Glutamatergic neuron (in vitro differentiated cells): Measurements from ENCODE around the gene PCSK4. TPM values are rescaled to one million over a fixed set of nuclear protein-coding genes. Genes with fewer than 3 reads are reported as not detected.

Experiments
- DNase-seq: peaks from one replicate; pipeline ENCODE4 v3.0.0; 2022
- H3K27ac Mint-ChIP-seq: one replicate; pipeline ENCODE4 v1.8.0; 2020; ENCODE audit warnings: mild to moderate bottlenecking, mixed read lengths, inconsistent platforms; ENCODE audit not compliant: unreplicated experiment
- H3K27me3 Mint-ChIP-seq: one replicate; pipeline ENCODE4 v1.8.0; 2020; ENCODE audit warnings: mild to moderate bottlenecking, moderate library complexity, mixed read lengths, inconsistent platforms; ENCODE audit not compliant: unreplicated experiment
- H3K36me3 Mint-ChIP-seq: one replicate; pipeline ENCODE4 v1.8.0; 2020; ENCODE audit warnings: mild to moderate bottlenecking, mixed read lengths, inconsistent platforms; ENCODE audit not compliant: unreplicated experiment
- H3K4me1 Mint-ChIP-seq: one replicate; pipeline ENCODE4 v1.8.0; 2020; ENCODE audit warnings: mild to moderate bottlenecking, low read depth, mixed read lengths, inconsistent platforms; ENCODE audit not compliant: unreplicated experiment
- H3K4me3 Mint-ChIP-seq: one replicate; pipeline ENCODE4 v1.8.0; 2020; ENCODE audit warnings: mild to moderate bottlenecking, mixed read lengths, inconsistent platforms; ENCODE audit not compliant: unreplicated experiment
- H3K9me3 Mint-ChIP-seq: one replicate; pipeline ENCODE4 v1.8.0; 2020; ENCODE audit warnings: mild to moderate bottlenecking, moderate library complexity, mixed read lengths, inconsistent platforms; ENCODE audit not compliant: unreplicated experiment
- total RNA-seq: library from RNA; stranded (reverse); fragmentation: NEBNext Ultra II Directional; extraction: Animal tissue kit (Norgen Biotek cat#: 25700); gene quantifications from one replicate; pipeline ENCODE4 v1.2.1, GENCODE V29; 2021; ENCODE audit not compliant: unreplicated experiment
- TF ChIP-seq, protein P1 (sequence below): fragments of 200-600 bp; sonication (generic); IDR thresholded peaks from one replicate; pipeline ENCODE4 v1.5.0; 2021; ENCODE audit not compliant: partially characterized antibody, unreplicated experiment

PCSK4 gene
- total RNA-seq, 1 donor from 2014 or later, result 21.2 TPM

DNA sequence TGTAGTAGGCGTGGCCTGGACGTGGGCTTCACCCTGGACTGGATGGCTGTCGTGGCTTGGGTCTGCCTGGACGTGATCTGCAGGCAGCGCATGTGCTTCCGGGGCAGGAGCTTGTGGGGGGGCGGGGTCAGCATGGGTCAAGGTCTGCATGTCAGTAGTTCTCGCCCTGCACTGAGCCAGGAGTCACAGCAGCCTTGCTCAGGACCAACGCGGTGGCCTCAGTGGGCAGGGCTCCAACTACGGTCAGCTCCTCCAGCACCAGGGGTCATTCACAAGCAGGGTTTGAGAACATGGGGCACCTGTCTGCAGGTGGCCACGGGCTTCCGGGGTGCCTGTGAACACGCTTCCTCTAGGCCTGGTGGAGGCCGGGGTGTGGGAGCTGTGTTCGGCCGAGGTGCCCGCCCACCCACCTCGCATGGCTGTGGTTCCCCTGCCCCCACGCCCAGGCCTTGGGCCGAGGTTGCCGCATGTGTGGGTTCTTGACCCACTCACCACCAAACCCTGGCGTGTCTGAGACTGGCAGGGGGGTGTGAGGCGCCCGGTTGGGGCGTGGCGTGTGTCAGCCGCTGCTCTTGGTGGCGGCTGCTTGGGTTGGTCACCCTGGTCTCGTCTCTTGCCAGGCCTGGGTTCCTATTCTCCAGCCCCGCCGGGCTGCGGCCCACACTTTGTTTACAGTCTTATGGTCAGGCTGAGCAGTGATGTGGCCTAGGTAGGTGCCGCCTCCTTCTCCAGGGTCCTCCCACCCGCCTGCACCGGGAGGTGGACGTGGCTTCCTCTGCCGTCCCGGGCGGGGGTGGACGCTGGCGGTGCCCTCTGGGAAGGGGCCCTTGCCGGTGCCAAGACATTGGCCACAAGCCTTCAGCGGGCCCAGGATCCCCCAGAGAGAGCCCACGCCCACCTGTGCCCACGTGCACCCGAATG, 56.8 kb downstream of the PCSK4 start:
- Mint-ChIP-seq H3K9me3 (peaks cover 8% of the 10 kb centered on the region), H3K4me3 (no peak overlapping the region), H3K36me3 (no peaks in the 10 kb centered on the region), H3K27ac (no peak overlapping the region), H3K27me3 (peaks cover 2% of the 10 kb centered on the region), H3K4me1 (peaks cover 3% of the 10 kb centered on the region)
- TF ChIP-seq, protein P1, sequence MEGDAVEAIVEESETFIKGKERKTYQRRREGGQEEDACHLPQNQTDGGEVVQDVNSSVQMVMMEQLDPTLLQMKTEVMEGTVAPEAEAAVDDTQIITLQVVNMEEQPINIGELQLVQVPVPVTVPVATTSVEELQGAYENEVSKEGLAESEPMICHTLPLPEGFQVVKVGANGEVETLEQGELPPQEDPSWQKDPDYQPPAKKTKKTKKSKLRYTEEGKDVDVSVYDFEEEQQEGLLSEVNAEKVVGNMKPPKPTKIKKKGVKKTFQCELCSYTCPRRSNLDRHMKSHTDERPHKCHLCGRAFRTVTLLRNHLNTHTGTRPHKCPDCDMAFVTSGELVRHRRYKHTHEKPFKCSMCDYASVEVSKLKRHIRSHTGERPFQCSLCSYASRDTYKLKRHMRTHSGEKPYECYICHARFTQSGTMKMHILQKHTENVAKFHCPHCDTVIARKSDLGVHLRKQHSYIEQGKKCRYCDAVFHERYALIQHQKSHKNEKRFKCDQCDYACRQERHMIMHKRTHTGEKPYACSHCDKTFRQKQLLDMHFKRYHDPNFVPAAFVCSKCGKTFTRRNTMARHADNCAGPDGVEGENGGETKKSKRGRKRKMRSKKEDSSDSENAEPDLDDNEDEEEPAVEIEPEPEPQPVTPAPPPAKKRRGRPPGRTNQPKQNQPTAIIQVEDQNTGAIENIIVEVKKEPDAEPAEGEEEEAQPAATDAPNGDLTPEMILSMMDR, result no peak
- DNase-seq, result no peak

DNA sequence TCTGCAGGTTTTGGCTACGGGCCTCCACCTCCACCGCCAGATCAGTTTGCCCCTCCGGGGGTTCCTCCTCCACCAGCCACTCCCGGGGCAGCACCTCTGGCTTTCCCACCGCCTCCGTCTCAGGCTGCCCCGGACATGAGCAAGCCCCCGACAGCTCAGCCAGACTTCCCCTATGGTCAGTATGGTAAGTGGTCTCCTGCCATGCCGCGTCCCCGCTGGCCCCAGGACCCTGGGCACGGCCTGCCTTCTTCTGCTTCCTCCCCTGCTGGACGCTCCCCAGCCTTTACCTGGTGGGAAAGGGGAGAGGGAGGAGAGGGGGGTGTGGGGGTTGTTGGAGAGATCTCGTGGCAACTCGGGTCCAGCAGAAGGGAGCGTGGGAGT, 57.7 kb downstream of the PCSK4 start:
- peaks cover 10% of the 10 kb centered on the region for H3K4me1 Mint-ChIP-seq
- peaks cover 2% of the 10 kb centered on the region for H3K27me3 Mint-ChIP-seq
- no peak overlapping the region for H3K27ac Mint-ChIP-seq
- no peak overlapping the region for H3K4me3 Mint-ChIP-seq
- H3K9me3 Mint-ChIP-seq, result peaks cover 2% of the 10 kb centered on the region
- DNase-seq, result no peak
- TF ChIP-seq, protein P1, result no peak
- H3K36me3 Mint-ChIP-seq, result no peaks in the 10 kb centered on the region

DNA sequence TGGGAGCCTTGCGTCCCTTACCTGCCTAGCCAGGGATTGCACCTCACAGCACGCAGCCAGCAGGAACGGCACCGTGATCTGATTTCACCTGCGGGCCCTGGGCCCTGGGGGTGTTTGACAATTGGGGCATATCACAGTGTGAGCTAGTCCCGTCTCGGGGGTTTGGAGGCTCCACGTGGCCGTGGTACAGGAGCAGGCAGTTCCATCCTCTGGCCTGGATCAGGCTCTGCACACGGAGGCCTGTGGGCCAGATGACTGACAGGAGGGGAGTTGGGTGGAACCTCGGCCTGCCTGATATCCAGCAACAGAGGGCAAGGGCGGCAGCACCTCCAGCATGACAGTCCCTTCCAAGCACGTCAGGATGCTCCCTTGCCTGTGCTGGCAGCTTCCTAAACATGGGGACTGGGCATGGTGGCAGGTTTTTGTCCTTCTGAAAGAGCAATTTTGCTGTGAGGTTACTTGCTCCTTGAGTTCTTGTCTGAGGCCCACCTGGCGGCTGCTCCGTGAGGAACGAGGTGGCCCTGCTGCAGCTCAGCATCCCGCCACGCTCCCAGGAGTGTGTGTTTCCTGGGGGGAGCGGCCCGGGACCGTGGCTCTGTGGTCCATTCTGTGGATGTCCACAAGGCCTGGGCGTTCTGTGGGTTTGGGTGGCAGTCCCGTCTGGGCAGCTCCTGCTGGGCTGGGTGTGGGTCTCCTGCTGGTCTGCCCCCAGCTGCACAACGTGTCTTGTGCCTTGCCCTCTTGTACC, 58.2 kb downstream of the PCSK4 start:
- TF ChIP-seq, protein P1, result no peak
- H3K4me1 Mint-ChIP-seq, result peaks cover 13% of the 10 kb centered on the region
- no peaks in the 10 kb centered on the region for H3K36me3 Mint-ChIP-seq
- no peak for DNase-seq
- no peak overlapping the region for H3K4me3 Mint-ChIP-seq
- H3K27ac Mint-ChIP-seq, result peak overlapping the region; percentile 22
- H3K27me3 Mint-ChIP-seq, result peaks cover 3% of the 10 kb centered on the region
- H3K9me3 Mint-ChIP-seq, result peaks cover 2% of the 10 kb centered on the region

Other genes with a start within 250 kb of the PCSK4 start
- gene ATP5F1D, start 248.6 kb downstream of the PCSK4 start, total RNA-seq, result 129 TPM
- gene MIDN, start 241.8 kb downstream of the PCSK4 start, total RNA-seq, result 325 TPM
- gene CIRBP, start 221.0 kb downstream of the PCSK4 start, total RNA-seq, result 341 TPM
- gene FAM174C, start 214.8 kb downstream of the PCSK4 start, total RNA-seq, result 17.3 TPM
- 61.4 TPM for gene EFNA2, start 204.5 kb downstream of the PCSK4 start, total RNA-seq
- 123 TPM for gene NDUFS7, start 106.4 kb downstream of the PCSK4 start, total RNA-seq
- gene GAMT, start 88.8 kb downstream of the PCSK4 start, total RNA-seq, result 17.9 TPM
- gene DAZAP1, start 82.8 kb downstream of the PCSK4 start, total RNA-seq, result 135 TPM
- 603 TPM for gene RPS15, start 52.0 kb downstream of the PCSK4 start, total RNA-seq
- 371 TPM for gene APC2, start 40.2 kb downstream of the PCSK4 start, total RNA-seq
- gene C19orf25, start 11.1 kb downstream of the PCSK4 start, total RNA-seq, result 29.2 TPM
- gene REEP6, start 831 bp upstream of the PCSK4 start, total RNA-seq, result 21.5 TPM
- gene ADAMTSL5, start 22.7 kb upstream of the PCSK4 start, total RNA-seq, result 0.83 TPM
- 0.69 TPM for gene PLK5, start 33.7 kb upstream of the PCSK4 start, total RNA-seq
- gene MEX3D, start 78.0 kb upstream of the PCSK4 start, total RNA-seq, result 96.7 TPM
- gene MBD3, start 102.5 kb upstream of the PCSK4 start, total RNA-seq, result 106 TPM
- gene UQCR11, start 115.1 kb upstream of the PCSK4 start, total RNA-seq, result 204 TPM
- gene TCF3, start 162.3 kb upstream of the PCSK4 start, total RNA-seq, result 249 TPM